Activated CD4-positive, alpha-beta T cell treated with anti-CD3 and anti-CD28 coated beads, Interleukin-10, Interleukin-2, amounts not matched to agents 100 ng/mL and 50 ng/mL, durations not matched to agents 16 hours and 8 hours (primary cell): ENCODE measurements around the gene CCNE1.

Source experiments
- DNase-seq: peaks from one replicate; pipeline ENCODE4 v3.0.0-alpha.2; 2020

The CCNE1 gene

GRCh38 chr19:29811125-29812079, at the start of gene CCNE1:
CCNE1 (plus strand) TSS chr19:29811991; CDS start chr19:29812556, 565 bp downstream.
- DNase-seq = peak; percentile 96

- DNase-seq = no peak
These were observed 48.6 kb upstream of the CCNE1 start for GRCh38 chr19:29763196-29763595.

GRCh38 chr19:29764361-29764760, 47.4 kb upstream of the CCNE1 start:
- no peak for DNase-seq

- DNase-seq = no peak
These were observed 45.7 kb upstream of the CCNE1 start for GRCh38 chr19:29766100-29766499.

- no peak for DNase-seq
These were observed 44.6 kb upstream of the CCNE1 start for GRCh38 chr19:29767039-29767735.

GRCh38 chr19:29768166-29768565, 43.6 kb upstream of the CCNE1 start:
- DNase-seq = no peak

GRCh38 chr19:29769997-29770396, 41.8 kb upstream of the CCNE1 start:
- DNase-seq = no peak

GRCh38 chr19:29770648-29771047, 41.1 kb upstream of the CCNE1 start:
- peak; percentile 69 for DNase-seq

- peak; percentile 36 for DNase-seq
These were observed 39.9 kb upstream of the CCNE1 start for GRCh38 chr19:29771708-29772414.

- DNase-seq = no peak
These were observed 39.1 kb upstream of the CCNE1 start for GRCh38 chr19:29772696-29773095.

GRCh38 chr19:29773141-29773540, 38.6 kb upstream of the CCNE1 start:
- DNase-seq = no peak

- DNase-seq = no peak
These were observed 37.7 kb upstream of the CCNE1 start for GRCh38 chr19:29774126-29774525.

- no peak for DNase-seq
These were observed 33.9 kb upstream of the CCNE1 start for GRCh38 chr19:29777781-29778309.

GRCh38 chr19:29779921-29780320, 31.9 kb upstream of the CCNE1 start:
- no peak for DNase-seq

- no peak for DNase-seq
These were observed 30.2 kb upstream of the CCNE1 start for GRCh38 chr19:29781386-29782259.

GRCh38 chr19:29782260-29782580, 29.6 kb upstream of the CCNE1 start:
- DNase-seq = no peak

- DNase-seq = no peak
These were observed 28.1 kb upstream of the CCNE1 start for GRCh38 chr19:29783627-29784190.

GRCh38 chr19:29784598-29785223, 27.1 kb upstream of the CCNE1 start:
- no peak for DNase-seq

GRCh38 chr19:29785360-29785759, 26.4 kb upstream of the CCNE1 start:
- DNase-seq = no peak

GRCh38 chr19:29785955-29786589, 25.7 kb upstream of the CCNE1 start:
- DNase-seq = peak; percentile 37

GRCh38 chr19:29787281-29787680, 24.5 kb upstream of the CCNE1 start:
- DNase-seq = no peak
